ENCODE measurements around the gene DUSP28. TPM values are rescaled to one million over a fixed set of nuclear protein-coding genes. Genes with fewer than 3 reads are reported as not detected.

The DUSP28 gene
- total and polyA plus RNA-seq, 2 donors (not counting 1 experiment from before 2014, with no cell fraction given) = 19.0 to 19.1 TPM

DNA sequence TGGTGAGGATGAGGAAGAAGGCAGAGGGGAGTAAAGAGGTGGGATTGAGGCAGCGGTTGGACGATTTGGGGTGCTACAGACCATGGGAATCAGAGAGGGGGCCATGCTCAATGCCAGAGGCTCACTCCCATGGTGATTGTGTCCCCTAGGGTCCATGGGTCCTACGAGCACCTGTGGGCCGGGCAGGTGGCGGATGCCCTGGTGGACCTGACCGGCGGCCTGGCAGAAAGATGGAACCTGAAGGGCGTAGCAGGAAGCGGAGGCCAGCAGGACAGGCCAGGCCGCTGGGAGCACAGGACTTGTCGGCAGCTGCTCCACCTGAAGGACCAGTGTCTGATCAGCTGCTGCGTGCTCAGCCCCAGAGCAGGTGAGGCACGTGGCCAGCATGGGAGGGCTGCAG lies 31.6 kb downstream of the DUSP28 start:
- ChIA-PET POLR2A (no interaction called here), CTCF (no interaction called here)
- Histone ChIP-seq H3K27me3 (replicated peaks in 1 of 4; ENCODE audit: control extremely low read depth in 1 of 4, control insufficient read depth in 3 of 4, insufficient read depth in 4 of 4, low read length in 3 of 4) (no peaks in the 10 kb centered on the region), H2AFZ (ENCODE audit: insufficient read depth, low read depth, low read length, poor library complexity, severe bottlenecking) (no peak overlapping the region), H3K27ac (ENCODE audit: low read length in 2 of 2) (no peak overlapping the region), H4K20me1 (ENCODE audit: control insufficient read depth, insufficient read depth, low read length, poor library complexity, severe bottlenecking) (peaks cover 91% of the 10 kb centered on the region), H3K9me3 (ENCODE audit: control extremely low read depth in 1 of 3, control insufficient read depth in 2 of 3, insufficient read depth in 1 of 3, low read length in 2 of 3) (no peaks in the 10 kb centered on the region), H3K79me2 (ENCODE audit: control insufficient read depth, insufficient read depth, low read length) (peaks cover 80% of the 10 kb centered on the region), H3K4me1 (ENCODE audit: control insufficient read depth in 2 of 2, insufficient read depth in 2 of 2, low read length in 2 of 2) (peaks cover 15% of the 10 kb centered on the region in 2 donors), H3K36me3 (replicated peaks in 1 of 2; ENCODE audit: control extremely low read depth in 1 of 2, control insufficient read depth in 1 of 2, extremely low read depth in 1 of 2, insufficient read depth in 2 of 2, low read length in 1 of 2) (peaks cover 0 to 32% of the 10 kb centered on the region in 2 experiments), H3K9ac (ENCODE audit: low read length) (no peak overlapping the region), H3K4me2 (replicated peaks; ENCODE audit: low read depth, low read length, poor library complexity, severe bottlenecking) (no peak overlapping the region), H3K4me3 (ENCODE audit: control extremely low read depth in 1 of 5, extremely low read depth in 1 of 5, insufficient read depth in 1 of 5, low read depth in 2 of 5, low read length in 4 of 5) (no peak overlapping the region)
- ATAC-seq (ENCODE audit: low read depth) (no peak), DNase-seq (no peak)
- intact Hi-C loops (cut with micrococcal nuclease) = no loop called here
- TF ChIP-seq, protein P1, sequence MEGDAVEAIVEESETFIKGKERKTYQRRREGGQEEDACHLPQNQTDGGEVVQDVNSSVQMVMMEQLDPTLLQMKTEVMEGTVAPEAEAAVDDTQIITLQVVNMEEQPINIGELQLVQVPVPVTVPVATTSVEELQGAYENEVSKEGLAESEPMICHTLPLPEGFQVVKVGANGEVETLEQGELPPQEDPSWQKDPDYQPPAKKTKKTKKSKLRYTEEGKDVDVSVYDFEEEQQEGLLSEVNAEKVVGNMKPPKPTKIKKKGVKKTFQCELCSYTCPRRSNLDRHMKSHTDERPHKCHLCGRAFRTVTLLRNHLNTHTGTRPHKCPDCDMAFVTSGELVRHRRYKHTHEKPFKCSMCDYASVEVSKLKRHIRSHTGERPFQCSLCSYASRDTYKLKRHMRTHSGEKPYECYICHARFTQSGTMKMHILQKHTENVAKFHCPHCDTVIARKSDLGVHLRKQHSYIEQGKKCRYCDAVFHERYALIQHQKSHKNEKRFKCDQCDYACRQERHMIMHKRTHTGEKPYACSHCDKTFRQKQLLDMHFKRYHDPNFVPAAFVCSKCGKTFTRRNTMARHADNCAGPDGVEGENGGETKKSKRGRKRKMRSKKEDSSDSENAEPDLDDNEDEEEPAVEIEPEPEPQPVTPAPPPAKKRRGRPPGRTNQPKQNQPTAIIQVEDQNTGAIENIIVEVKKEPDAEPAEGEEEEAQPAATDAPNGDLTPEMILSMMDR (IDR thresholded peaks at IDR 0.05) = no peak
- no peak for TF ChIP-seq EZH2 (IDR thresholded peaks at IDR 0.05; ENCODE audit: borderline replicate concordance, insufficient read depth, low read depth, low read length, poor library complexity, severe bottlenecking)
- H3K9me3 Mint-ChIP-seq (ENCODE audit: insufficient read depth) = no peaks in the 10 kb centered on the region
- no peak overlapping the region for H3K27ac Mint-ChIP-seq
- H3K4me1 Mint-ChIP-seq = peaks cover 18% of the 10 kb centered on the region
- H3K4me3 Mint-ChIP-seq = no peak overlapping the region
- no peaks in the 10 kb centered on the region for H3K27me3 Mint-ChIP-seq
- 98% methylated on average over 13 of the region's 13 CpGs for WGBS (ENCODE audit: insufficient coverage)

DNA sequence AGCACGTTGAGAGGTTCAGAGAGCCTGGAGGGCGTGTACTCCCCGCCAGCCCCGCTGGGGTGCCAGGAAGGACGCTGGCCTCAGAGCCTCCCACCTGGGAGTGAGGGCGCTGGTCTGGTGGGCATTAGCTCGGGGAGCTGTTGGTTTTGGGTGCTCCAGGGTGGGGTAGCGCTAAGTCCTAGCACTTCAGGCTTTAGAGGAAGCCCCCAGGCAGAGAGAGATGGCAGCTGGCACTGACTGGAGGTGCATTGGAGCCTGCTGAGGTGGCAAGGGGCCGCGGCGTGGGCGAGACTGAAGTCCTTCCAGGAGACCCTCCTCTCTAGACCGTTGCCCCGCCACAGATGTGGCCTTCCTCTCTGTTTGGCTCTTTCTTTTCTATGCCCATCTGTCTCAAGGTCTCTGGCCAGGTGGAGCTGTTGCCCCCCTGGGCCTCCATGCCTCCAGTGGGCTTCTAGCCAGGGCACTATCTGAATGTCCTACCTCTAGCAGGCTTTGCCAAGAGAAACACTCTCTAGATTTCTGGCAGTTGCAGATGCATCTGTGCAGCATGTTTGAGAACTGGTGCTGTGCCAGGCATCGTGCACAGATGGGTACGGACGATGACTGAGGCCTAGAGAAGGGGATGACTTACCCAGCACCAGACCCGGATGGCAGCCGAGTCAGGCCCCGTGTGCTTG lies 33.0 kb downstream of the DUSP28 start:
- Mint-ChIP-seq H3K4me3 (no peak overlapping the region), H3K27ac (no peak overlapping the region), H3K9me3 (ENCODE audit: insufficient read depth) (no peaks in the 10 kb centered on the region), H3K4me1 (peaks cover 8% of the 10 kb centered on the region), H3K27me3 (no peaks in the 10 kb centered on the region)
- no peak for ATAC-seq (ENCODE audit: low read depth)
- CTCF ChIA-PET = no interaction called here
- peaks cover 66% of the 10 kb centered on the region for H3K79me2 ChIP-seq (ENCODE audit: control insufficient read depth, insufficient read depth, low read length)
- H2AFZ ChIP-seq (ENCODE audit: insufficient read depth, low read depth, low read length, poor library complexity, severe bottlenecking) = no peak overlapping the region
- WGBS (ENCODE audit: insufficient coverage) = 97% methylated on average over 20 of the region's 20 CpGs
- H3K9me3 ChIP-seq (ENCODE audit: control extremely low read depth in 1 of 3, control insufficient read depth in 2 of 3, insufficient read depth in 1 of 3, low read length in 2 of 3) = no peaks in the 10 kb centered on the region
- H3K4me2 ChIP-seq (replicated peaks; ENCODE audit: low read depth, low read length, poor library complexity, severe bottlenecking) = no peak overlapping the region
- H3K27ac ChIP-seq (ENCODE audit: low read length in 2 of 2) = no peak overlapping the region
- no peaks in the 10 kb centered on the region for H3K27me3 ChIP-seq (replicated peaks in 1 of 4; ENCODE audit: control extremely low read depth in 1 of 4, control insufficient read depth in 3 of 4, insufficient read depth in 4 of 4, low read length in 3 of 4)
- no peak overlapping the region for H3K9ac ChIP-seq (ENCODE audit: low read length)
- H4K20me1 ChIP-seq (ENCODE audit: control insufficient read depth, insufficient read depth, low read length, poor library complexity, severe bottlenecking) = peaks cover 78% of the 10 kb centered on the region
- no peak for DNase-seq
- peaks cover 4% of the 10 kb centered on the region in 2 donors for H3K4me1 ChIP-seq (ENCODE audit: control insufficient read depth in 2 of 2, insufficient read depth in 2 of 2, low read length in 2 of 2)
- intact Hi-C loops (cut with micrococcal nuclease) = no loop called here
- peaks cover 0 to 44% of the 10 kb centered on the region in 2 experiments for H3K36me3 ChIP-seq (replicated peaks in 1 of 2; ENCODE audit: control extremely low read depth in 1 of 2, control insufficient read depth in 1 of 2, extremely low read depth in 1 of 2, insufficient read depth in 2 of 2, low read length in 1 of 2)
- TF ChIP-seq, protein P1 (IDR thresholded peaks at IDR 0.05) = no peak
- no peak for TF ChIP-seq EZH2 (IDR thresholded peaks at IDR 0.05; ENCODE audit: borderline replicate concordance, insufficient read depth, low read depth, low read length, poor library complexity, severe bottlenecking)
- H3K4me3 ChIP-seq (ENCODE audit: control extremely low read depth in 1 of 5, extremely low read depth in 1 of 5, insufficient read depth in 1 of 5, low read depth in 2 of 5, low read length in 4 of 5) = no peak overlapping the region
- POLR2A ChIA-PET = no interaction called here

All from B cell (primary cell).